ENCODE results near the gene CD300LD.

DNA sequence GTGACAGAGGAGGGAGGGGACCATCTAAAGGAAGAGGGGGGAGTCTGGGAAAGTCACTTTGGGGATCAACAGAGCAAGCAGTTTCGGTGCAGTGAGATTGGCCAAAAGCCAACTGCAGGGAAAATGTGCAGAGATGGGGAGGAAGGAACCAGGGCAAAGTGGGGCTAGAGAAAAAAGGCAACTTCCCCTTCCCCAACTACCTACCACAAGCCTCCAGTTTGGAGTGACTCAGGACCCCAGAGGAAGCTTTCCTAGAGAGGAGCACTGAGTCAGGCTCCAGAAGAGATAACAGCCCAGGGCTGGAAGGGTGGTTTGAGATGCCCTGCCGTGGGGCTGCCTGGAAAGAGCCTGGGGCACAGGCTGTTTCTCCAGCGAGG, 6.9 kb upstream of the CD300LD start:
- TF ChIP-seq, protein P1, sequence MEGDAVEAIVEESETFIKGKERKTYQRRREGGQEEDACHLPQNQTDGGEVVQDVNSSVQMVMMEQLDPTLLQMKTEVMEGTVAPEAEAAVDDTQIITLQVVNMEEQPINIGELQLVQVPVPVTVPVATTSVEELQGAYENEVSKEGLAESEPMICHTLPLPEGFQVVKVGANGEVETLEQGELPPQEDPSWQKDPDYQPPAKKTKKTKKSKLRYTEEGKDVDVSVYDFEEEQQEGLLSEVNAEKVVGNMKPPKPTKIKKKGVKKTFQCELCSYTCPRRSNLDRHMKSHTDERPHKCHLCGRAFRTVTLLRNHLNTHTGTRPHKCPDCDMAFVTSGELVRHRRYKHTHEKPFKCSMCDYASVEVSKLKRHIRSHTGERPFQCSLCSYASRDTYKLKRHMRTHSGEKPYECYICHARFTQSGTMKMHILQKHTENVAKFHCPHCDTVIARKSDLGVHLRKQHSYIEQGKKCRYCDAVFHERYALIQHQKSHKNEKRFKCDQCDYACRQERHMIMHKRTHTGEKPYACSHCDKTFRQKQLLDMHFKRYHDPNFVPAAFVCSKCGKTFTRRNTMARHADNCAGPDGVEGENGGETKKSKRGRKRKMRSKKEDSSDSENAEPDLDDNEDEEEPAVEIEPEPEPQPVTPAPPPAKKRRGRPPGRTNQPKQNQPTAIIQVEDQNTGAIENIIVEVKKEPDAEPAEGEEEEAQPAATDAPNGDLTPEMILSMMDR (conservative IDR thresholded peaks at IDR 0.05), result no peak
- TF ChIP-seq EZH2 (IDR thresholded peaks at IDR 0.05; ENCODE audit: low read depth), result no peak
